ENCODE data around the gene UBLCP1. TPM values are rescaled to one million over a fixed set of nuclear protein-coding genes. Genes with fewer than 3 reads are reported as not detected.
"Not testable (repeated sequence)": the region's sequence is repeated elsewhere in the genome, so short reads cannot be mapped to it uniquely, and the experiment has no call there.

The UBLCP1 gene
- 10 to 100 TPM; 47.3 to 51.6 (median 49.7) TPM for polyA plus RNA-seq (ENCODE audit: insufficient read length in 4 of 4)

GRCh38 chr5:159262859-159263568 lies at the start of gene UBLCP1:
TSS of gene UBLCP1 (plus strand) at chr5:159263290. CDS start at chr5:159268916, 5,626 bp downstream.
- DNase-seq (ENCODE audit: low read depth in 4 of 4, low spot score in 3 of 4) = peak; percentile 72 to 83 (median 74)

- DNase-seq (ENCODE audit: low read depth in 4 of 4, low spot score in 3 of 4) = no peak
Measured at GRCh38 chr5:159214486-159215271, 48.4 kb upstream of the UBLCP1 start.

- no peak for DNase-seq (ENCODE audit: low read depth in 4 of 4, low spot score in 3 of 4)
Measured at GRCh38 chr5:159215886-159216285, 47.2 kb upstream of the UBLCP1 start.

GRCh38 chr5:159216454-159216853 lies 46.6 kb upstream of the UBLCP1 start:
- DNase-seq (ENCODE audit: low read depth in 4 of 4, low spot score in 3 of 4) = no peak

- DNase-seq (ENCODE audit: low read depth in 4 of 4, low spot score in 3 of 4) = no peak
Measured at GRCh38 chr5:159217236-159217635, 45.9 kb upstream of the UBLCP1 start.

- no peak for DNase-seq (ENCODE audit: low read depth in 4 of 4, low spot score in 3 of 4)
Measured at GRCh38 chr5:159218595-159219023, 44.5 kb upstream of the UBLCP1 start.

- DNase-seq (ENCODE audit: low read depth in 4 of 4, low spot score in 3 of 4) = no peak
Measured at GRCh38 chr5:159220206-159220605, 42.9 kb upstream of the UBLCP1 start.

GRCh38 chr5:159223469-159223868 lies 39.6 kb upstream of the UBLCP1 start:
- DNase-seq (ENCODE audit: low read depth in 4 of 4, low spot score in 3 of 4) = no peak

- DNase-seq (ENCODE audit: low read depth in 4 of 4, low spot score in 3 of 4) = no peak
Measured at GRCh38 chr5:159224471-159224870, 38.6 kb upstream of the UBLCP1 start.

GRCh38 chr5:159226451-159226850 lies 36.6 kb upstream of the UBLCP1 start:
- DNase-seq (ENCODE audit: low read depth in 4 of 4, low spot score in 3 of 4) = no peak

- DNase-seq (ENCODE audit: low read depth in 4 of 4, low spot score in 3 of 4) = no peak
Measured at GRCh38 chr5:159227452-159227851, 35.6 kb upstream of the UBLCP1 start.

- DNase-seq (ENCODE audit: low read depth in 4 of 4, low spot score in 3 of 4) = not testable (repeated sequence)
Measured at GRCh38 chr5:159228097-159228496, 35.0 kb upstream of the UBLCP1 start.

- DNase-seq (ENCODE audit: low read depth in 4 of 4, low spot score in 3 of 4) = no peak
Measured at GRCh38 chr5:159230657-159231056, 32.4 kb upstream of the UBLCP1 start.

GRCh38 chr5:159231167-159231566 lies 31.9 kb upstream of the UBLCP1 start:
- no peak for DNase-seq (ENCODE audit: low read depth in 4 of 4, low spot score in 3 of 4)

- peak in 1 of 4 donors; percentile 19 for DNase-seq (ENCODE audit: low read depth in 4 of 4, low spot score in 3 of 4)
Measured at GRCh38 chr5:159235871-159236520, 27.1 kb upstream of the UBLCP1 start.

GRCh38 chr5:159240301-159240870 lies 22.7 kb upstream of the UBLCP1 start:
- no peak for DNase-seq (ENCODE audit: low read depth in 4 of 4, low spot score in 3 of 4)

GRCh38 chr5:159241946-159242552 lies 21.0 kb upstream of the UBLCP1 start:
- no peak for DNase-seq (ENCODE audit: low read depth in 4 of 4, low spot score in 3 of 4)

- DNase-seq (ENCODE audit: low read depth in 4 of 4, low spot score in 3 of 4) = no peak
Measured at GRCh38 chr5:159242656-159243055, 20.4 kb upstream of the UBLCP1 start.

GRCh38 chr5:159243385-159243784 lies 19.7 kb upstream of the UBLCP1 start:
- DNase-seq (ENCODE audit: low read depth in 4 of 4, low spot score in 3 of 4) = no peak

GRCh38 chr5:159244163-159244562 lies 18.9 kb upstream of the UBLCP1 start:
- DNase-seq (ENCODE audit: low read depth in 4 of 4, low spot score in 3 of 4) = no peak

- no peak for DNase-seq (ENCODE audit: low read depth in 4 of 4, low spot score in 3 of 4)
Measured at GRCh38 chr5:159244890-159245289, 18.2 kb upstream of the UBLCP1 start.
